ENCODE data around the gene RBP2. TPM values are rescaled to one million over a fixed set of nuclear protein-coding genes. Genes with fewer than 3 reads are reported as not detected.

Gene RBP2
- polyA plus RNA-seq, 2 of the 4 experiments (the other 2 are of a cell fraction): not detected

- FAIRE-seq (no peak), DNase-seq (ENCODE audit: low read depth in 1 of 2, low spot score in 1 of 2) (no peak), ATAC-seq (no peak)
- 56% methylated on average over 4 of the region's 6 CpGs for WGBS (ENCODE audit: missing lambda C conversion rate)
- CTCF ChIA-PET: no interaction called here
- Histone ChIP-seq H3K4me3 (no peak overlapping the region), H3K27ac (no peak overlapping the region), H3K4me1 (no peaks in the 10 kb centered on the region), H3K4me2 (no peak overlapping the region), H3K9me3 (no peaks in the 10 kb centered on the region)
- POLR2A ChIA-PET: no interaction called here
- no peak for TF ChIP-seq REST (IDR thresholded peaks at IDR 0.05)
- no peak for TF ChIP-seq MAZ (IDR thresholded peaks at IDR 0.05; ENCODE audit: borderline replicate concordance, low read depth, low read length)
- no peak for TF ChIP-seq RAD21 (conservative IDR thresholded peaks at IDR 0.05 in 1 of 2, IDR thresholded peaks at IDR 0.05 in 1 of 2)
- TF ChIP-seq FOXS1 (CRISPR knock-in tag; IDR thresholded peaks at IDR 0.05): no peak
- TF ChIP-seq MYC (IDR thresholded peaks at IDR 0.05; ENCODE audit: borderline replicate concordance, low read length): no peak
- no peak for TF ChIP-seq GATA3 (IDR thresholded peaks at IDR 0.05; ENCODE audit: borderline replicate concordance)
- TF ChIP-seq NPAS2 (CRISPR knock-in tag; IDR thresholded peaks at IDR 0.05; ENCODE audit: borderline replicate concordance): no peak
- no peak for TF ChIP-seq POLR2A (IDR thresholded peaks at IDR 0.05; ENCODE audit: low read length)
Observed at GRCh38 chr3:139518306-139518705, 42.0 kb upstream of the RBP2 start.

DNA sequence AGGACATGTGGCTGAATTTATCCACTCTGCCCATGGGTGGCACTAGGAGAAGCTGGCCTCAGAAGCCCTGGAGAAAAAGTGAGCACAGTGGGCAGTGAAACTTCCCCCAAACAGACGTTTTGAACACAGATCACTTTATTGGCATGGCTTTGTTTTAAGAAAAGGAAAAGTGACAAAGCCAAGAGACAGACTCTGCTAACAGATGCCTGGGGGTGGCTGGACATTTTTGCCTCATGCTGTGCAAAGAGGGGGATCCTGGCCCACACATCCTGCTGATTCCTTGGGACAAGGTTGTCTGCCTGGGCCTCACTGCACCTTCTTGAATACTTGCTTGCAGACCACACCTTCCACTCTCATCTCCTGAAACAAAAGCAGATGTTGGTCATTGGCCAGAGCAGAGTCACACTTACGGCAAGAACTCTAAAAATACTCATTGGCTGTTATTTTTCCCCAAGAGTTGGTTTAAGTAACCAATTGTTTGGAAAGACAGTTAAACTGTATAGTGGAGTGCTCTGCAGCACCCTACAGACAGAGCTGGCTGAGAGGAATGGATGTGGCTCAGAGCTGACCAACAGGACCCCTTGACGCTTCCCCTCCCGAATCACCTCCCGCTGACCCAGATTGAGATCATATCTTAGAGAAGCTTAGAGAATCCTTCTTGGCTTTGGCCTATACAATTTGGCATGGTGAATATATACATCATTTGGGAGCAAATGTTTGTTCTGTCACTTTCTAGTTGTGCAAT lies 41.2 kb upstream of the RBP2 start:
- DNase-seq (ENCODE audit: low read depth in 1 of 2, low spot score in 1 of 2) (no peak), ATAC-seq (no peak), FAIRE-seq (no peak)
- WGBS (ENCODE audit: missing lambda C conversion rate): 74% methylated on average over 5 of the region's 5 CpGs
- TF ChIP-seq FOSB (CRISPR knock-in tag; IDR thresholded peaks at IDR 0.05) (no peak), PBX3 (IDR thresholded peaks at IDR 0.05) (no peak), ZFP36 (IDR thresholded peaks at IDR 0.05; ENCODE audit: borderline replicate concordance, partially characterized antibody) (no peak)
- no peak overlapping the region for H3K27ac ChIP-seq
- no peak overlapping the region for H3K4me3 ChIP-seq
- ChIA-PET CTCF (no interaction called here), POLR2A (no interaction called here)
- no peaks in the 10 kb centered on the region for H3K4me1 ChIP-seq
- no peaks in the 10 kb centered on the region for H3K9me3 ChIP-seq
- no peak overlapping the region for H3K4me2 ChIP-seq

DNA sequence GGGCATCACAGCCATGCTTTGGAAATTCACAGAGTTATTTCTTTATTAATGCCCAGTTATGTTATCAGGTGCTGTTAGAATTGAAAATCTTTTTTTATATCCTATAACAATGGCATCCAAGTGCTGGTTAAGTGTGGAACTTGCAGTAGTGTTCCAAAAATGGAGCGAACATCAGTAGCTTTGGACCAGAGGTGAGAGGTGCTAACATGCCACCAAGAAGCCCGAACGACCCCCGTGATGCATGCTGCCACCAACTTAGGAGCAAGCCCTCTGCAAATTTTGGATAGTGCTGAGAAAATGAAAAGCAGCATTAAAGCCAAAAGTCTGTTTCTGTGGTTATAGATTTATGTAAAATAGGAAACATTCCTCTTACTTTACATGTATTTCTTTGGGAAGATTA lies 38.4 kb upstream of the RBP2 start:
- ATAC-seq: no peak
- H3K4me3 ChIP-seq: no peak overlapping the region
- H3K27ac ChIP-seq: no peak overlapping the region
- POLR2A ChIA-PET: no interaction called here
- H3K9me3 ChIP-seq: no peaks in the 10 kb centered on the region
- CTCF ChIA-PET: no interaction called here
- FAIRE-seq: no peak
- no peak for TF ChIP-seq NR3C1 (IDR thresholded peaks at IDR 0.05)
- no peak for TF ChIP-seq EHMT2 (IDR thresholded peaks at IDR 0.05; ENCODE audit: low read depth)
- TF ChIP-seq HEYL (CRISPR knock-in tag; IDR thresholded peaks at IDR 0.05): no peak
- no peak for TF ChIP-seq MAFK (IDR thresholded peaks at IDR 0.05; ENCODE audit: partially characterized antibody)
- TF ChIP-seq FOSB (CRISPR knock-in tag; IDR thresholded peaks at IDR 0.05): no peak
- TF ChIP-seq POLR2A (IDR thresholded peaks at IDR 0.05; ENCODE audit: low read length): no peak
- no peak for TF ChIP-seq HMGXB4 (CRISPR knock-in tag; IDR thresholded peaks at IDR 0.05; ENCODE audit: borderline replicate concordance)
- no peak for TF ChIP-seq HOXB5 (CRISPR knock-in tag; IDR thresholded peaks at IDR 0.05)
- no peak for TF ChIP-seq PHF8 (IDR thresholded peaks at IDR 0.05; ENCODE audit: borderline replicate concordance, low read depth)
- no peak for TF ChIP-seq CBX8 (IDR thresholded peaks at IDR 0.05)
- TF ChIP-seq EHF (CRISPR knock-in tag; IDR thresholded peaks at IDR 0.05): no peak
- TF ChIP-seq MAZ (IDR thresholded peaks at IDR 0.05; ENCODE audit: borderline replicate concordance, low read depth, low read length): no peak
- TF ChIP-seq BHLHE40 (IDR thresholded peaks at IDR 0.05; ENCODE audit: low read depth, low read length): no peak
- 63% methylated on average over 4 of the region's 4 CpGs for WGBS (ENCODE audit: missing lambda C conversion rate)
- H3K4me2 ChIP-seq: no peak overlapping the region
- no peak for DNase-seq (ENCODE audit: low read depth in 1 of 2, low spot score in 1 of 2)
- no peaks in the 10 kb centered on the region for H3K4me1 ChIP-seq
